GM12878 (cell line): ENCODE data around the gene PIGQ. TPM values are rescaled to one million over a fixed set of nuclear protein-coding genes. Genes with fewer than 3 reads are reported as not detected.

Source experiments
- BACH1 ChIP-seq: fragments of 450-650 bp; IDR thresholded peaks from 2 replicates; pipeline ENCODE4 v1.6.1; 2017; ENCODE audit warnings: mild to moderate bottlenecking, borderline replicate concordance
- BHLHE40 ChIP-seq, 2 experiments: fragments of 450-650 bp in 1 of 2; IDR thresholded peaks; 2 replicates each; pipeline ENCODE4 v1.6.1; 2011 to 2017; ENCODE audit warnings: low read depth in 2 of 2, borderline replicate concordance in 1 of 2, improper control_type of control experiment in 1 of 2, low read length in 1 of 2, mild to moderate bottlenecking in 1 of 2
- MEF2B ChIP-seq: fragments of 450-650 bp; IDR thresholded peaks from 2 replicates; pipeline ENCODE4 v1.6.1; 2018; ENCODE audit warnings: mild to moderate bottlenecking, moderate library complexity; ENCODE audit not compliant: partially characterized antibody, poor library complexity, severe bottlenecking
- PKNOX1 ChIP-seq: fragments of 450-650 bp; IDR thresholded peaks from 2 replicates; pipeline ENCODE4 v1.6.1; 2016; ENCODE audit warnings: mild to moderate bottlenecking
- POLR2A ChIP-seq: IDR thresholded peaks from 2 replicates; pipeline ENCODE4 v1.6.1; 2011; ENCODE audit warnings: low read depth, mild to moderate bottlenecking, low read length
- RAD51 ChIP-seq: fragments of 450-650 bp; IDR thresholded peaks from 2 replicates; pipeline ENCODE4 v1.6.1; 2016; ENCODE audit warnings: moderate library complexity, mild to moderate bottlenecking, inconsistent platforms
- SPI1 ChIP-seq: IDR thresholded peaks from 2 replicates; pipeline ENCODE4 v1.6.1; 2011; ENCODE audit warnings: low read depth, mild to moderate bottlenecking, low read length, moderate library complexity, borderline replicate concordance; ENCODE audit not compliant: insufficient read depth
- ZBTB11 ChIP-seq: fragments of 450-650 bp; formaldehyde crosslinking; IDR thresholded peaks from 2 replicates; pipeline ENCODE4 v1.5.0; 2022; ENCODE audit warnings: mild to moderate bottlenecking, missing genetic modification characterization
- polyA plus RNA-seq, 11 experiments: library from polyadenylated mRNA; depleted of rRNA in 4 of 11; unstranded in 6 of 11; stranded (reverse) in 5 of 11; fragments of >200 nt; fragmentation: Nextera tagmentation in 4 of 11; fragmentation: Illumina TruSeq in 1 of 11; extraction: Ambion mirVana in 4 of 11; extraction: Trizol in 1 of 11; gene quantifications; 1 replicate in 1 of 11; 2 replicates in 10 of 11; pipeline versions ENCODE4 v1.2.1 to v1.2.3, GENCODE V29; 2011 to 2016; ENCODE audit warnings: inconsistent platforms in 2 of 11, missing spikeins in 2 of 11, low read depth in 1 of 11
- total RNA-seq, 4 experiments: library from RNA; depleted of rRNA in 3 of 4; stranded (reverse); fragments of >200 nt in 3 of 4; fragmentation: Illumina TruSeq in 1 of 4; extraction: Trizol in 1 of 4; gene quantifications; 2 replicates each; pipeline versions ENCODE4 v1.2.1 to v1.2.3, GENCODE V29; 2013 to 2021
- TF ChIP-seq, protein P1 (sequence below): IDR thresholded peaks from 2 replicates; pipeline ENCODE4 v1.6.1; 2011; ENCODE audit warnings: borderline replicate concordance, low read depth, mild to moderate bottlenecking, moderate library complexity, low read length; ENCODE audit not compliant: insufficient read depth, poor library complexity, severe bottlenecking

PIGQ gene
- total and polyA plus RNA-seq, 10 of the 15 experiments (the other 5 are each of a cell fraction or from before 2014, with no cell fraction given): 1.8 to 31.3 (median 17.5) TPM; not detected in 1

GRCh38 chr16:523097-523741 is 46.5 kb upstream of the PIGQ start (continued):
- TF ChIP-seq ZBTB11 (CRISPR knock-in tag) (no peak), POLR2A (no peak), MEF2B (no peak), RAD51 (no peak), BACH1 (no peak), BHLHE40 (IDR thresholded peaks at IDR 0.05; ENCODE audit: borderline replicate concordance in 1 of 2, low read depth in 2 of 2, low read length in 1 of 2) (no peak), SPI1 (no peak), PKNOX1 (no peak)
- TF ChIP-seq, protein P1, sequence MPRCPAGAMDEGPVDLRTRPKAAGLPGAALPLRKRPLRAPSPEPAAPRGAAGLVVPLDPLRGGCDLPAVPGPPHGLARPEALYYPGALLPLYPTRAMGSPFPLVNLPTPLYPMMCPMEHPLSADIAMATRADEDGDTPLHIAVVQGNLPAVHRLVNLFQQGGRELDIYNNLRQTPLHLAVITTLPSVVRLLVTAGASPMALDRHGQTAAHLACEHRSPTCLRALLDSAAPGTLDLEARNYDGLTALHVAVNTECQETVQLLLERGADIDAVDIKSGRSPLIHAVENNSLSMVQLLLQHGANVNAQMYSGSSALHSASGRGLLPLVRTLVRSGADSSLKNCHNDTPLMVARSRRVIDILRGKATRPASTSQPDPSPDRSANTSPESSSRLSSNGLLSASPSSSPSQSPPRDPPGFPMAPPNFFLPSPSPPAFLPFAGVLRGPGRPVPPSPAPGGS: no peak
